A673 (cell line): ENCODE measurements around the gene NLGN3.

Experiments used
- EZH2 ChIP-seq: fragments of 200-600 bp; sonication (generic); IDR thresholded peaks from 2 replicates; pipeline ENCODE4 v1.6.1; 2017; ENCODE audit warnings: borderline replicate concordance, low read depth, mild to moderate bottlenecking, mixed read lengths, antibody characterized with exemption, low read length; ENCODE audit not compliant: poor library complexity, severe bottlenecking
- TF ChIP-seq, protein P1 (sequence below): fragments of 300-800, 200-600 bp; sonication (generic); conservative IDR thresholded peaks from 2 replicates; pipeline ENCODE4 v1.5.1; 2017; ENCODE audit warnings: low read depth, mild to moderate bottlenecking, antibody characterized with exemption, low read length, moderate library complexity, mixed read lengths

DNA sequence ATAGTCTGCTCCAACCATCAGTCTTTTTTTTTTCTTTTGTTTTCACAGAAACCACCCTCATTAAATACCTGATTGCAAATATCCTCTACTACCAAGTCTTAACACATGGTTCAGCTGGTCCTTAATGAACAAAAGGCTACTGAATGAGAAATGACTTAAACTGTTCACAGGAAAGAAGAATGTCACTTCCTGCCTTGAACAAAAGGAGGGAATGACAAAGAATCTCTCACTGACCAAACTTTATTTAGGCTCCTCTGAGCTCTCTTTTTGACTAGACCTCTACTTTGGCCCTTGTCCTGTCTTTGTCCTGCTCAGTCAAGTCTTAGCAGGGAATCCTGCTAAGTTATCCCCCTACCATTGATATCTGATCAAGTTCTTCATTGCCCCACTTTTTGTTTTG lies 46.6 kb downstream of the NLGN3 start:
- TF ChIP-seq, protein P1, sequence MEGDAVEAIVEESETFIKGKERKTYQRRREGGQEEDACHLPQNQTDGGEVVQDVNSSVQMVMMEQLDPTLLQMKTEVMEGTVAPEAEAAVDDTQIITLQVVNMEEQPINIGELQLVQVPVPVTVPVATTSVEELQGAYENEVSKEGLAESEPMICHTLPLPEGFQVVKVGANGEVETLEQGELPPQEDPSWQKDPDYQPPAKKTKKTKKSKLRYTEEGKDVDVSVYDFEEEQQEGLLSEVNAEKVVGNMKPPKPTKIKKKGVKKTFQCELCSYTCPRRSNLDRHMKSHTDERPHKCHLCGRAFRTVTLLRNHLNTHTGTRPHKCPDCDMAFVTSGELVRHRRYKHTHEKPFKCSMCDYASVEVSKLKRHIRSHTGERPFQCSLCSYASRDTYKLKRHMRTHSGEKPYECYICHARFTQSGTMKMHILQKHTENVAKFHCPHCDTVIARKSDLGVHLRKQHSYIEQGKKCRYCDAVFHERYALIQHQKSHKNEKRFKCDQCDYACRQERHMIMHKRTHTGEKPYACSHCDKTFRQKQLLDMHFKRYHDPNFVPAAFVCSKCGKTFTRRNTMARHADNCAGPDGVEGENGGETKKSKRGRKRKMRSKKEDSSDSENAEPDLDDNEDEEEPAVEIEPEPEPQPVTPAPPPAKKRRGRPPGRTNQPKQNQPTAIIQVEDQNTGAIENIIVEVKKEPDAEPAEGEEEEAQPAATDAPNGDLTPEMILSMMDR, result no peak
- no peak for TF ChIP-seq EZH2
